Heart right ventricle (tissue), 16 donors: ENCODE data around the gene CAMK1D. TPM values are rescaled to one million over a fixed set of nuclear protein-coding genes. Genes with fewer than 3 reads are reported as not detected.

Experiments
- ATAC-seq, 8 donors: fragments of 200-7000 bp; cut with Tn5 transposase; one replicate each; pipeline ENCODE4 v1.9.1; 2020; ENCODE audit warnings: mild to moderate bottlenecking in 8 of 8, moderate library complexity in 8 of 8, moderate number of reproducible peaks in 1 of 8
- DNase-seq, 2 donors: peaks; one replicate each; pipeline ENCODE4 v3.0.0-alpha.2; 2020
- H3K27ac ChIP-seq, 10 donors: fragments of 200-600 bp; sonication (generic) in 2 of 10; one replicate each; pipeline versions ENCODE4 v1.5.0 to v1.8.0; 2020 to 2022; ENCODE audit warnings: mild to moderate bottlenecking in 3 of 10
- H3K27me3 ChIP-seq, 7 donors: fragments of 200-600 bp; one replicate each; pipeline ENCODE4 v1.8.0; 2021 to 2022; ENCODE audit warnings: mild to moderate bottlenecking in 2 of 7
- H3K36me3 ChIP-seq, 9 donors: fragments of 200-600 bp; sonication (generic) in 1 of 9; one replicate each; pipeline versions ENCODE4 v1.5.0 to v1.8.0; 2020 to 2022; ENCODE audit warnings: mild to moderate bottlenecking in 2 of 9
- H3K4me1 ChIP-seq, 9 donors: fragments of 200-600 bp; sonication (generic) in 1 of 9; one replicate each; pipeline versions ENCODE4 v1.5.0 to v1.8.0; 2020 to 2022; ENCODE audit warnings: mild to moderate bottlenecking in 4 of 9
- H3K4me3 ChIP-seq, 10 donors: fragments of 200-600 bp; sonication (generic) in 2 of 10; one replicate each; pipeline versions ENCODE4 v1.5.0 to v1.8.0; 2020 to 2022; ENCODE audit warnings: mild to moderate bottlenecking in 7 of 10, moderate library complexity in 2 of 10
- H3K9me3 ChIP-seq, 11 donors: fragments of 200-600 bp in 10 of 11; sonication (generic) in 2 of 11; one replicate each; pipeline versions ENCODE4 v1.5.0 to v1.8.0; 2013 to 2022; ENCODE audit warnings: mild to moderate bottlenecking in 2 of 11, control low read depth in 1 of 11, moderate library complexity in 1 of 11
- CTCF ChIP-seq, 9 donors: fragments of 200-600 bp; sonication (generic) in 2 of 9; IDR thresholded peaks; one replicate each; pipeline versions ENCODE4 v1.5.0 to v1.8.0; 2021 to 2022; ENCODE audit warnings: antibody characterized with exemption in 9 of 9, mild to moderate bottlenecking in 5 of 9, moderate library complexity in 1 of 9
- WGBS, 2 donors: extraction: QIAGEN DNeasy Blood & Tissue Kit; methylation state at CpG; one replicate each; pipeline ENCODE4 v1.1.7; 2013; ENCODE audit warnings: inconsistent platforms in 1 of 2; 5-methylcytosine and 5-hydroxymethylcytosine counted together
- intact Hi-C, 10 donors: fragments of 100-400 bp; cut with DNase I; formaldehyde crosslinking; loops; one replicate each; pipeline versions ENCODE4 v1.11.1 to v1.14.2; 2022
- polyA plus RNA-seq, 2 donors: library from polyadenylated mRNA; stranded (reverse); fragments of 200-250 nt; gene quantifications; one replicate each; pipeline ENCODE4 v1.2.3, GENCODE V29; 2013
- total RNA-seq, 10 donors: library from RNA; stranded (reverse); fragmentation: NEBNext Ultra II Directional in 3 of 10; extraction: Animal tissue kit (Norgen Biotek cat#: 25700) in 3 of 10; gene quantifications; one replicate each; pipeline versions ENCODE4 v1.2.1 to v1.2.4, GENCODE V29; 2021 to 2023
- donor health status: Arrhythmogenic right ventricular cardiomyopathy.
- donor health status: ischemic (EF 13 %, LVEDD 7.1; RV severe dilation, severe dysfunction).
- donor health status: healthy with polysubstance abuse.
- donor health status: DM: no; HTN: yes; CAD: no.
- donor health status: DM: no; HTN: no; CAD: no.
- donor health status: ischemic (EF 25% LVEDD 6.9; RV normal size, moderate dysfunction).
- donor health status: ischemic (EF 25% LVEDD 5.7; RV mildly dilated, moderate dysfunction).
- donor health status: healthy.
- donor health status: DM: yes; HTN: yes; CAD: no.
- donor health status: Ischemic cardiomyopathy.
- donor health status: ischemic (EF 35%, LVEDD 5.7; RV mildly dilated, moderate dysfunction).
- donor health status: nonischemic (EF 11% LVEDD 7.7; RV severe dilation, severe dysfunction).
- donor health status: DM: yes; HTN: yes; CAD: no.
- donor health status: PGD.
- donor health status: ischemic (EF 29% LVEDD 5.4; RV normal size, mild dysfunction).
- donor health status: nonischemic (EF 23%, LVEDD 6.1; RV moderate dilation, normal function).

CAMK1D gene
- total and polyA plus RNA-seq, 12 donors = 1.3 to 17.7 (median 2.6) TPM

GRCh38 chr10:12631787-12632562 is 282.6 kb downstream of the CAMK1D start:
- no peak for ATAC-seq
- intact Hi-C loops = no loop called here

GRCh38 chr10:12633776-12634620 is 284.7 kb downstream of the CAMK1D start:
- DNase-seq (no peak), ATAC-seq (no peak)
- no peaks in the 10 kb centered on the region for H3K36me3 ChIP-seq
- no peak overlapping the region for H3K27ac ChIP-seq
- WGBS, 2 donors = 86 to 90% methylated on average over 11 of the region's 11 CpGs
- intact Hi-C loops = no loop called here
- peaks cover 0 to under 1% (median 0%) of the 10 kb centered on the region in 9 donors for H3K4me1 ChIP-seq
- no peak overlapping the region for H3K4me3 ChIP-seq
- H3K27me3 ChIP-seq = no peaks in the 10 kb centered on the region
- H3K9me3 ChIP-seq = peaks cover 0 to 10% (median 0%) of the 10 kb centered on the region in 11 donors
- TF ChIP-seq CTCF (IDR thresholded peaks at IDR 0.05) = no peak

More at GRCh38 chr10:12631787-12632562, 282.6 kb downstream of the CAMK1D start:
- WGBS, 2 donors = 89 to 93% methylated on average over 14 of the region's 14 CpGs
- Histone ChIP-seq H3K27ac (no peak overlapping the region), H3K4me1 (peaks cover 0 to 3% (median 0%) of the 10 kb centered on the region in 9 donors), H3K36me3 (no peaks in the 10 kb centered on the region), H3K9me3 (peaks cover 0 to 10% (median 0%) of the 10 kb centered on the region in 11 donors), H3K4me3 (no peak overlapping the region), H3K27me3 (no peaks in the 10 kb centered on the region)
- DNase-seq = no peak
- TF ChIP-seq CTCF (IDR thresholded peaks at IDR 0.05) = no peak

GRCh38 chr10:12634621-12634931 is 285.2 kb downstream of the CAMK1D start:
- no peak for TF ChIP-seq CTCF (IDR thresholded peaks at IDR 0.05)
- DNase-seq = no peak
- Histone ChIP-seq H3K9me3 (peaks cover 0 to 10% (median 0%) of the 10 kb centered on the region in 11 donors), H3K36me3 (no peaks in the 10 kb centered on the region), H3K27ac (no peak overlapping the region), H3K4me1 (no peaks in the 10 kb centered on the region), H3K27me3 (no peaks in the 10 kb centered on the region), H3K4me3 (no peak overlapping the region)
- WGBS, 2 donors = 92 to 94% methylated on average over 10 of the region's 10 CpGs
- intact Hi-C loops = no loop called here
- no peak for ATAC-seq

GRCh38 chr10:12635127-12635541 is 285.8 kb downstream of the CAMK1D start:
- intact Hi-C loops = no loop called here
- no peak for TF ChIP-seq CTCF (IDR thresholded peaks at IDR 0.05)

More at GRCh38 chr10:12635127-12635541, 285.8 kb downstream of the CAMK1D start:
- WGBS, 2 donors = 73 to 86% methylated on average over 10 of the region's 10 CpGs
- Histone ChIP-seq H3K4me1 (no peaks in the 10 kb centered on the region), H3K27ac (no peak overlapping the region), H3K27me3 (no peaks in the 10 kb centered on the region), H3K9me3 (peaks cover 0 to 10% (median 0%) of the 10 kb centered on the region in 11 donors), H3K4me3 (no peak overlapping the region), H3K36me3 (no peaks in the 10 kb centered on the region)
- ATAC-seq (no peak), DNase-seq (no peak)
